ENCODE results near the gene WIF1.

WIF1 gene, protein sequence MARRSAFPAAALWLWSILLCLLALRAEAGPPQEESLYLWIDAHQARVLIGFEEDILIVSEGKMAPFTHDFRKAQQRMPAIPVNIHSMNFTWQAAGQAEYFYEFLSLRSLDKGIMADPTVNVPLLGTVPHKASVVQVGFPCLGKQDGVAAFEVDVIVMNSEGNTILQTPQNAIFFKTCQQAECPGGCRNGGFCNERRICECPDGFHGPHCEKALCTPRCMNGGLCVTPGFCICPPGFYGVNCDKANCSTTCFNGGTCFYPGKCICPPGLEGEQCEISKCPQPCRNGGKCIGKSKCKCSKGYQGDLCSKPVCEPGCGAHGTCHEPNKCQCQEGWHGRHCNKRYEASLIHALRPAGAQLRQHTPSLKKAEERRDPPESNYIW

DNA sequence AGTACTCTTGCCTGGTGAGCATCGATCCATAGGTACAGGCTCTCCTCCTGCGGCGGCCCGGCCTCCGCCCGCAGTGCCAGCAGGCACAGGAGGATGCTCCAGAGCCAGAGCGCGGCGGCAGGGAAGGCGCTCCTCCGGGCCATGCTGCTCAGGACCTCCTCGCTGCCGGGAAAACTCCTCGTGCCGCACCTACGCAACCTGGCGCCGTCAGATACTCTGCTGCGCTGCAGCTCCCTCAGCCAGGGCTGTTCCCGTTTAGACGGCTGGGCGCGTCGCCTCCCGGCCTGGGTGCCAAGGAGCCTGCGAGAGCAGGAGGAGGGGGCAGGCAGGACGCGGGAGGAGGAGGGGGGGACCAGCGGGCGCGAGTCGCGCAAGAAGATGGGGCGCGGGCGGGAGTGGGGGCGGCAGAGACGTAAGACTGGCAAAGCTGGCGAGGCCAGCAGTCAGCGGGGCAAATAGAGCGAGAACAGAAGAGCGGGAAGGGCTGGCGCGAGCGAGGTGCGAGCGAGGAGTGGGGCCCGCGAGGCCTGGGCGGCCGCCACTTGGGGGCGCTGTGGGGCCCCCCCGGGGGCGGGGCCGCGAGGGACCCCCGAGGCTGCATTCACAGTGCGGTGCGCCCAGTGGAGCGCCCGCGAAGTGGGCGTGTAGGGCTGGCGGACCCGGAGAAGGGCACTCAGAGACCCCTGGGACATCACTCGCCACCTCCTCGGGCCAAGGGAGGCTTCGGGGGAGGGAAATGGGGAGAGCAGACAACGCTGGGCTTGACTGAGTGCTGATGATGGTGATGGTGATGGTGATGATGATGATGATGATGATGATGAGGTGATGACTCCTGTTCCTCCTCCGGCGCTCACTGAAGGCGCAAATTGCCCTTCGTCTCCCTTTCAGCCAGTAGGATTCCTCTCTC, at the start of gene WIF1:
Gene WIF1 (minus strand): TSS at position 257 of the 907 bp plus-strand sequence. CDS start 114 bp downstream, at position 143.
- DNase-seq: no peak

DNA sequence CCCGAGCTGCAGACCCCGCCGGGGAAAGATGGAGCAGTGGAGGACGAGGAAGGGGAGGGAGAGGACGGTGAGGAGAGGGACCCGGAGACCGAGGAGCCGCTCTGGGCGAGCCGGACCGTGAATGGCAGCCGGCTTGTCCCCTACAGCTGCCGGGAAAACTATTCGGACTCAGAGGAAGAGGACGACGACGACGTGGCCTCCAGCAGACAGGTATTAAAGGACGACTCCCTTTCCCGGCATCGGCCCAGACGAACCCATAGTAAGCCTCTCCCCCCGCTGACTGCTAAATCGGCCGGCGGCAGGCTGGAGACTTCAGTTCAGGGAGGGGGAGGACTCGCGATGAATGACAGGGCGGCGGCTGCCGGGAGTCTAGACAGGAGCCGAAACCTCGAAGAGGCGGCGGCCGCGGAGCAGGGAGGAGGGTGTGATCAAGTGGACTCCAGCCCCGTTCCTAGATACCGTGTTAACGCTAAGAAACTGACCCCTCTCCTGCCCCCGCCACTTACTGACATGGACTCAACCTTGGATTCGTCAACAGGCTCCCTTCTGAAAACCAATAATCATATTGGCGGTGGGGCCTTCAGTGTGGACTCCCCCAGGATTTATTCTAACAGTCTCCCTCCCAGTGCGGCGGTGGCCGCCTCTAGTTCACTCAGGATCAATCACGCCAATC, 49.2 kb upstream of the WIF1 start:
- DNase-seq: no peak

DNA sequence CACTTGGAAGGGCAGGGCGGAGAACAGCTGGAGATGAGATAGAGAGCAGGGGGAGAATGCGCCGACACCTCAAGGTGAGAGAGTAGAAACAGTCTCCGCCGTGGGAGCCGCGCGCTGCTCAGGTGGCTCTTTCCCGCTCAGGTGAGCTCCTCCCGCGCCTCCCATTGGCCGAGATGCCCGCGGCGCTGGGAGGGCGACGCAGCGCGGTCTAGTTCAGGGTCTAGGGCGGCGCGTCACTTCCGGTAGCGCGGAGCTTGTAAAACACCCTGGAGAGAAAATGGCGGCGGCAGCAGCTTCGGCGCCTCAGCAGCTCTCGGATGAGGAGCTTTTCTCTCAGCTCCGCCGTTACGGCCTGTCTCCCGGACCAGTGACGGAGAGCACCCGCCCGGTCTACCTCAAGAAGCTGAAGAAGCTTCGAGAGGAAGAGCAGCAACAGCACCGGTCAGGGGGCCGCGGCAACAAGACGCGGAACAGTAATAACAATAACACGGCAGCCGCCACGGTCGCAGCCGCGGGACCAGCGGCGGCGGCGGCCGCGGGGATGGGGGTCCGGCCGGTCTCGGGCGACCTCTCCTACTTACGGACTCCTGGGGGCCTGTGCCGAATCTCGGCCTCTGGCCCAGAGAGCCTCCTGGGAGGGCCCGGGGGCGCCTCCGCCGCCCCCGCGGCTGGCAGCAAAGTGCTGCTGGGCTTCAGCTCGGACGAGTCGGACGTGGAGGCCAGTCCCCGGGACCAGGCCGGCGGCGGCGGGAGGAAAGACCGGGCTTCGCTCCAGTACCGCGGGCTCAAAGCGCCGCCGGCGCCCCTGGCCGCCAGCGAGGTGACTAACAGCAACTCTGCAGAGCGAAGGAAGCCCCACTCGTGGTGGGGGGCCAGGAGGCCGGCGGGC, 48.5 kb upstream of the WIF1 start, which contains the start of gene LEMD3:
Gene LEMD3 (plus strand): TSS at position 264 of the 889 bp plus-strand sequence. CDS start 14 bp downstream, at position 278.
- DNase-seq: peak; percentile 100

DNA sequence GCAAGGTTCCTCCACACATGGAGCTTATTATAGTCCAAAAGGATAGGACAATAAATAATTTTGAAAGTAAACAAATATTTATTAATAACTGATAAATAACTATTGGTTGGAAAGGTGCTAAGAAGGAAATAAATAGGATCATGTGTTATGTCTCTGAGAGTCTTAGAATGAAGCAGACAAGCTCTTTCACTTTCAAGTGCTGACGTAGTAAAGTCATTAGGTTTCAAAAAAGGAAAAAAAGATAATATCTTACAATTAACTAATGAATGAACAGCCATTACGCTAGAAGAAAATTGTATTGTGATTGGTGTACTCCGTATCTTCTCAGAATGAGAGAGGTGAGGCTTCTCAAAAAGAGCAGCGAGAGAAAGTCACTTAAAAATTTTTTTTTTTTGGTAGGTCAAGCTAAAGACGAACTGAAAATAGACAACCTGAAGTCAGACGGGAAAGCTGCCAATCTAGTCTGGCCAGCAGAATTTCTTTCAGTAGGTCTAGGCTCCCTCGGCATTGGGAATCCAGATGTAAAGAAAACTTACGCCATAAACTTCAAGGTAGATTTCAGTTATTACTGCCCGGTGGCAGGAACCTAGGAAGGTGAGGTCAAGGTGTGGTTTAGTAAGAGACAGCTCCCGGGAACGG, 47.7 kb upstream of the WIF1 start:
- DNase-seq: no peak

DNA sequence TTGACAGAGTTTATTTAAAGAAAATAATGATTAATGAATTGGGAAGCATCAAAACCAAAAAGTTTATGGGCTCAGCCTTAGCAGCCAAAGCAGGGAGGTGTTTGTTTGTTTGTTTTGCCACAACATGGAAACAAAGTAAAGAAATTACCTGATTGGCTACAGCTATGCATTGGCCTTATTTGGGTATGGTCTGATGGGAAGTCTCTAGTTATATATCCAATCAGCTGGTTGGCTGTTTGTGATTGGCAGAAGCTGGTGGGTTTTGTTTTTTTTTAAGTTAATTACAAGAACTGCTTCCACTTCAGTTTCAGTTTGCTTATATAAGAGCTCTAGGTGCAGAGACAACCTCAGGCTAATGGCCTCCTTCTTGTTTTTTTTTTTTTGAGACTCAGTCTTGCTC, 43.7 kb upstream of the WIF1 start:
- no peak for DNase-seq

DNA sequence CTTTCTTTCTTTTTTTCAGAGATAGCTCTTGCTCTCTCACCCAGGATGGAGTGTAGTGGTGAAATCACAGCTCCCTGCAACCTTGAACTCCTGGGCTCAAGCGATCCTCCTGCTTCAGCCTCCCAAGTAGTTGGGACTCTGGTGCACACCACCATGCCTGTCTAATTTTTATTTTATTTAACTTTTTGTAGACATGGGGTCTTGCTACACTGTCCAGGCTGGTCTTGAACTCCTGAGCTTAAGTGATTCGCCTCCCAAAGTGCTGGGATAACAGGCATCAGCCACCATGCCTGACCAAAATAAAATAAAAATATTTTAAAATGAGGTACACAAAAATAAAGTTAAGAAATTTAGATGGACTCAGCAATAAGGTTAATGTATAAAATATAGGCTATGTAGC, 43.1 kb upstream of the WIF1 start:
- DNase-seq: no peak

DNA sequence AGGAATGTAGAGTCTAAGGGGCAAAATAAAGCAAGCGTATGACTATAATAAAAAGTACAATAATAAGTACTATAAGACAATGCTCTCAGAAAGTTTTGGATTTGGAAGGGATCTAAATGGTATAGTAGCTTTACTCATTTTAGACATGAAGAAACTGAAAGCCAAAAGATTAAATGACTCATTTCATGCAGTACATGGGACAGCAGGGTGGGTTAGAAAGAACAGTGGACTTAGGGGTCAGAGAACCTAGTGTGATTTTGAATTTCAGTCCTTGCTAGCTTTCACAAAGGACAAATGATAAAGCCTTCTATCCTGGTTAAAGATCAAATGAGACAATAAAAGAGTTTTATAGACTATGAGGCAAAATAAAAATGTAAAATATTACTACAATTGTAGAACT, 41.5 kb upstream of the WIF1 start:
- DNase-seq: no peak

DNA sequence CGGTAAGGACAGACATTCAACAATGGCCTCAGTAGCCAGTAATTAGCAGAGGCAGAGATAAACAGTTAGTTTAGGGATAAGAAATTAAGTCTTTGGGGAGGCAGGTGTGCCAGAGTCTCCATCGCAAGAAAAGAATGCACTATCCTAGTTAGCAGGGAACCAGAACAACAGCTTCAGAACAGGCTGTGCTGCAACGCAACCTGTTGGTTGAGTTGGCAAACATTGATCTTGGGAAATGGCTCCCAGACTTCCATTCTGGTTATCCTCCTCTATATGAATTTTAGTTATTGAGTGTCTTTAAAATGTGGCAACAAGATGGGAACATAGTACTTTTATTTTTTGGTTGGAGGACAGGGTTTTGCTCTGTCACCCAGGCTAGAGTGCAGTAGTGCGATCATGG, 36.0 kb upstream of the WIF1 start:
- no peak for DNase-seq

DNA sequence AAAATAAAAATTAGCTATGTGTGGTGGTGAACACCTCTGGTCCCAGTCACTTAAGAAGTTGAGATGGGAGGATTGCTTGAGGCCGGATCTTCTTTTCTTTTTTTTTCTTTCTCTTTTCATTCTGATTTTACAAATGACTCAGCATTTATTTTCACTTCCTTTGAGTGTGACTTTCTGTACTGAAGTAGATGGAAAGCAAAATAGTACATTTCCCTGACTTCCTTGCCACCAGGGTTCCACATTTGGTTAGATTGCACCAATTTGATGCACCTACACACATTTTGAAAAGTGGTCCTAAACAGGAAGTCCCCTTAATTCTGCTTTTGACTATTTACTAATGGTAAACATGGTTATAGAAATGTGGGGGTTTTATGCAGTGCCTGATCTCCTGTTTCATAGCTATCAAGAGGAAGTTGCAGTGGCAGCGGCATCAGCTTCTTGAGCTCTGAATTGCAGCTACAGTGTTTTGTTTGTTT, 35.3 kb upstream of the WIF1 start:
- no peak for DNase-seq

DNA sequence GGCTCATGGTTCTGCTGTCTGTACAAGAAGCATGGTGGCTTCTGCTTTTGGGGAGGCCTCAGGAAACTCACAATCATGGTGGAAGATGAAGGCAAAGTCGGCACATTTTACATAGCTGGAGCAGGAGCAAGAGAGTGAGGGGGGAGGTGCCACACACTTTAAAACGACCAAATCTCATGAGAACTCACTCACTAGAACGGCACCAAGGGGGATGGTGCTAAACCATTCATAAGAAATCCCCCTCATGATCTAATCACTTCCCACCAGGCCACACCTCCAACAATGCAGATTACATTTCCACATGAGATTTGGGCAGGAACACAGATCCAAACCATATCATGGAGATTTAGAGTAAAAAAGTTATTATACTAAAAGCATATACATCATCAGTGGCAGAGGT, 34.7 kb upstream of the WIF1 start:
- DNase-seq: no peak

DNA sequence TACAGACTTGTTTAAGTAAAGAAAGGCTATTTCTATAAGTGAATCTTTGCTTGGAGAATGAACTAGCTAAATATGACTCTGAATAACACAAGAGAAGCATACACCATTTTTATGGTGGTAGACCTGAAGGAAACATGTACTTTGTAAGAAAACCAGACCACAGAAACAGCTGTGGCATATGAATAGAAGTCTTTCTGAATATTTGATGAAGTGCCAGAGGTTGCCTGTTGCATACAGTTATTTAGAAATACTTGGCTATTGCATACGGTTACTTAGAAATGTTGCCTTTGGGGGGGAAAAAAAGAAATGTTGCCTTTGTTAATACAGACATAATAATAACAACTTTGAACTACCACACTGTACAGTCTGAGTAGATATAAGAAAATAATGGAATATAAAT, 31.5 kb upstream of the WIF1 start:
- no peak for DNase-seq

DNA sequence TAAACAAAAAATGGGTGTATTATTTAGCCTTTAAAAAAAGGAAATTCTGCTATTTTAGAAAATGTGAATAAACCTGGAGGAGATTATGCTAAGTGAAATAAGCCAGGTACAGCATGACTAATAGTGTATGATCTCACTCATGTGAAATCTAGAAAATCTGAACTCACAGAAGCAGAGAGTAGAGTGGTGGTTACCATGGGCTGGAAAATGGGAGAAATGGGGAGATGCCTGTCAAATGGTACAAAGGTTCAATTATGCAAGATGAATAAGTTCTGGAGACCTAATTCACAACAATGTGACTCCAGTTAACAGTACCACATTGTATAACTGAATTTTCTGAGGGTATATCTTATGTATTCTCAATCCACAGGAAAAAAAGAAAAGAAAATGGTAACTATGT, 30.9 kb upstream of the WIF1 start:
- no peak for DNase-seq

DNA sequence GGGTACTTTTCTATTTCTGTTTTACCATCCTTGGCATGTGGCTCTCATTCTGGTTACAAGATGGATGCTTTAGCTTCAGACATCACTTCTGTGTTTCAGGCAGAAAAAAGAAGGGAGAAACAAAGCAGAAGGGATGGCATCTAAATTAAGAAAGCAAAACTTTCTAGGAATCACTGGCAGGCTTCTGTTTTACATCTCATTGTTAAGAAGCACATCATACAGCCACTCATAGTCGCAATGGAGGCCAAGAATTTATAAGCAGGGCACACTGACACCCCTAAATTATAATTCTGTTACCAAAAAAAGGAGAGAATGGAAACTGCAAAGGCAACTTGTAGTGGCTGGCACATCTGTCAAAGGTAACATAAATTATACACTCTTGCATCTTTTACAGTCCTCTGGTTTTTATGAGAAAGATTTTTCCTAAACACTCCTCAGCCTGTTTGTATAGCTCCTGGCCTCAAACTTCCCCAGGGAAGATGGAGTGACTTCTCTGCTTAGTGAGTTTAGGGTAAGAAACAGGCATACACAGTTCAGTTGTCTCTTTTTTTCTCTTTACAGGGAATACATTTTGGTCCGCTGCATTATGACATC, 26.3 kb upstream of the WIF1 start:
- DNase-seq: no peak

DNA sequence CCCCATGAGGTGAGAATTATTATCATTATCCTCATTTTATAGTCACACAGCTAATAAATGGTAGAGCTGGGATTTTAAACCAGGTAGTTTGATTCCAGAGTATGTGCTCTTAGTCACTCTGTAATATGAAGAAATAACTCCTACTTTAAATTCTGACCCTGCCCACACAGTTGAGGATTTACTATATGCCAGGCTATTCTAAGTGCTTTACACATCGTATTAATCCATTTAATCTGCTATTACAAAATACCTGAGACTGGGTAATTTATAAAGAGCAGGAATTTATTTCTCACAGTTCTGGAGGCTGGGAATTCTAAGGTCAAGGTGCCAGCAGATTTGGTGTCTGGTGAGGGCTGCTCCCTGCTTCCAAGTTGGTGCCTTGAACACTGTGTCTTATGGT, 19.6 kb upstream of the WIF1 start:
- no peak for DNase-seq

DNA sequence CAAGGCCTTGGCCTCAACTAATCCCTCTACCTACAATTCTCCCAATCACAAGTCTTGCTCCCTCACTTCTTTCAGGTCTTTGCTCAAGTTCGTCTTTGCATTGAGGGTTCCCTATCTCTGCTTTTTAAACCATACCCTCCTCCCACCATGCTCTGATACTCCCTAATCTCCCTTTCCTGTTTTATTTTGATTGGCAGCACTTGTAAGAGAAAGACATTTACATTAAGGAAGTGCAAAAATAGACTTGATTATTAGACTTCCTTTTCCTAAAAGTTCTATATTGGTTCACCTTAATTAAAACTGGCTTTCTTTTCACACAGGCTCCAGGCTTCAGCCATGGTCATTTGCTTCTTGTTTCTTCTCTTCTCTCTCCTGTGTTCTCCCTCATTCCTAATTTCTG, 18.3 kb upstream of the WIF1 start:
- no peak for DNase-seq

DNA sequence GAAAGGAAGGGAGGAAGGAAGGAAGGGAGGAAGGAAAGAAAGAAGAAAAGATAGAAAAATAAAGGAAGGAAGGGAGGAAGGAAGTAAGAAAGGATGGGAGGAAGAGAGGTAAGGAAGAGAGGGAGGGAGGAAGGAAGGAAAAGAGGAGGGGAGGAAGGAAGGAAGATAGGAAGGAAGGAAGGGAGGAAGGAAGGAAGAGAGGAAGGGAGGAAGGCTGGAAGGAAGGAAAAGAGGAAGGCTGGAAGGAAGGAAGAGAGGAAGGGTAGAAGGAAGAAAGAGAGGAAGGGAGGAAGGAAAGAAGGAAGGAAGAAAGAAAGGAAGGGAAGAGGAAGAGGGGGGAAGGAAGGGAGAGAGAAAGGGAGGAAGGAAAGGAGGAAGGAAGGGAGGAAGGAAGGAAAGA, 12.8 kb upstream of the WIF1 start:
- DNase-seq: no peak

DNA sequence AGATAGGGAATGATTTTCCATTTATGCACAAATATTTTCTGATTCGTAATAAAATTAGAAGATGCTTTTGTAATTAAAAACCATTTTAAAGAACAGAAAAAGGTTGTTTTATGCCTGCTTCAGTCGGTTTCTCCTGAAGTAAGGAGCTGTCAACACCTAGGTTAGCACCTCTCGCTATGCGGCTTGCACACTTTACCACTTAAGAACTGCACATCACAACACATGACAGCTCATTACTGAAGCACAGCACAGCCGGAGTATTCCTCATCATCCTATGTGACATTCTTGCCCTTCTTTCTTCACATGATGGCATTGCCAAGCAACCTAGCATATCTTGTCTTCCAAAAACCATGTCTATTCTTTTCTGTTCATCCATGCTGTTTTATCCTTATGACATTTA, 5.4 kb upstream of the WIF1 start:
- DNase-seq: no peak

DNA sequence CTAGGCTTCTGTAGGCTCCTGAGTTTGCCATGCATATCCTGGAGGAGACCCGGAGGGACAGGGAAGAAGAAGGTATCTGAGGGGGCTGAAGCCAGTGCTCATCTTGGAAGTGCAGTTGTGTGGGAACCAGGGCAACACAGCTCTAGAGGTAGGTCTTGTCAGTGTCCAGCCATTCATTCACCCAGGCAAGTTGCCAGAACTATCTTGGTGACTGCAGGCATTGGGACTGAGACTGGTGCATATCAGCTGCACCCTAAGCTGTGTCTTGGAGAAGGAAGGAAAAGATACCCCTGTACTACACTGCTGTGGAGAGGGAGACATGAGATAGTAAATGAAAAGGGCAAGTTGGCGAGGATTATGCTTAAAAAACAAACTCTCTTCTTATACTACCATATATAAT, 4.9 kb upstream of the WIF1 start:
- DNase-seq: no peak

DNA sequence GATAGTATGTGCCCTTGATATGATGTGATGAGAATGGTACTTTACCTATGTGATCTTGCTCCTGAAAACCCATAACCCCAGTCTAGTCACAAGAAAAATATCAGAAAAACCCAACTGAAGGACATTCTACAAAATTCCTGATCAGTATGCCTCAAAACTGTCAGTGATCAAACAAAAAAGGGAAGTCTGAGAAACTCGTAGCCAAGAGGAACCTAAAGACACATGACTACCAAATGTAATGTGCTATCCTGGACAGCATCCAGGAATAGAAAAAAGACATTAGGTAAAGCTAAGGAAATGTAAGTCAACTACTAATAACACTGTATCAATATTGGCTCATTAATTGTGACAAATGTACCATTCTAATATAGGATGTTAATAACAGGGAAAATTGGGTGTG, 4.1 kb upstream of the WIF1 start:
- DNase-seq: no peak

DNA sequence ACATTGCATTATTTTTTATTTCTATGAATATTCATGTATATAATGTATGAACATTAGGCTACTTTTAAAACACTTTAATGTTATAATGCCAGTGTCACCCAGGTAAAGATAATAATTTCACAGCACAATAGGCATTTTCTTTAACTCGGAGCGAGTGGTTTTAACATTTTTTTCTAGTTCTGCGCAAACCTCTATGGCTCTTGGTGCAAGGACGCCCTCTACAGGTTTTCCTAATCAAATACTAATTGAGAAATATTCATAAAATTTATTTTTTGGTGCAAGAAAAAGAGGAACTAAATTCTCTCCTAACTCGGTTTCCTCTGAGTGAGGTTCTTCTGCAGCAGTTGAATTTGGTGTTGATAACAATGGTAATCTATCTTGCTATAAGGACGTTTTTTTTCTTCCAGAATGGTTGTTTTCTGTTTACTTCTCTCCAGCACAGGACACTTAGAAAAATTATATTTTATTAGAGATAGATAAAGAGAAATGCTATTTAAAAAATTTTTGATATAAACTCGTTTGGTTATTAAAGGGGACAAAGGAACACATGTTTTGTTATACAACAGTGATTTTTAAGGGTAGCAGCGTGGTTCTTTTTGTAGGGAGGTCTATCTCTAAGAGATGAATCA, 2.4 kb upstream of the WIF1 start:
- DNase-seq: no peak

DNA sequence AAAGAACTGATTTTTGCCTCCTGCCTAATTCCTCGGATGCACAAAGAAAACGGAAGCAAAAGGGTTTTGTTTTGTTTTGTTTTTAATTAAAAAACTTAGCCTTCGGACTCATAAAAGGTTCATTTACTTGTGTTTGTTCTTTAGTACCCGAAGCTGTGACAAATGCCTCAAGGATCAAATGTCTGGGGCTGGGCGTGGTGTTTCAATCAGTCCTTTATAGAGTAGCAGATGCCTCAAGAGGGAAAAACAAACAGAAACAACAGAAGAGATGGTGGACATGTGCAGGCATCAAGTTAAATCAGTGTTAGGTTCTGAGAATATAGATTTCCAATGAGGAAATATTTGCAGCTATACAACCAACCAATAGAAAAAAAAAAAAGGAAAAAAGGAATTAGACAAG, 1.6 kb upstream of the WIF1 start:
- DNase-seq: no peak

All from T1000 (cell line).